ENCODE data around the gene BMP10. TPM values are rescaled to one million over a fixed set of nuclear protein-coding genes. Genes with fewer than 3 reads are reported as not detected.

BMP10 gene
- total RNA-seq, 1 donor from 2014 or later = not detected

DNA sequence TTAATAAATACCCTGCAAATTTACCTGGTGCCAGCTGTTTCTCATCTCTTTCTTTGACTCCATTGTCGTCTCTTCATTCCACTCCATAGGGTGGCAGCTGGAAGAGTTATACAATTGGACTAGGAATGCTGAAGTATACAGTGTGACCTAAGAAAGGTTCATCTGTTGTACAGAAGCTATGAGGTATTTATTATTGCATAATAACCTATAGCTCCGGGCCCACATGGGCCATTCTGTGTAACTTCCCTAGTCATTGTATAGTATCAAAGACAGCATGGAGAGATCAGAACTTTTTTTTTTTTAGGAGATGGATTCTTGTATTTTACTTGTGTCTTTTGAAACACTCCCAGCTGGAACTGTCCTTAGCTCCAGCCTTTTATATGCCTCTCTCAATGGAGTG lies 26.2 kb downstream of the BMP10 start:
- DNase-seq (ENCODE audit: low read depth) = no peak
- TF ChIP-seq, protein P1, sequence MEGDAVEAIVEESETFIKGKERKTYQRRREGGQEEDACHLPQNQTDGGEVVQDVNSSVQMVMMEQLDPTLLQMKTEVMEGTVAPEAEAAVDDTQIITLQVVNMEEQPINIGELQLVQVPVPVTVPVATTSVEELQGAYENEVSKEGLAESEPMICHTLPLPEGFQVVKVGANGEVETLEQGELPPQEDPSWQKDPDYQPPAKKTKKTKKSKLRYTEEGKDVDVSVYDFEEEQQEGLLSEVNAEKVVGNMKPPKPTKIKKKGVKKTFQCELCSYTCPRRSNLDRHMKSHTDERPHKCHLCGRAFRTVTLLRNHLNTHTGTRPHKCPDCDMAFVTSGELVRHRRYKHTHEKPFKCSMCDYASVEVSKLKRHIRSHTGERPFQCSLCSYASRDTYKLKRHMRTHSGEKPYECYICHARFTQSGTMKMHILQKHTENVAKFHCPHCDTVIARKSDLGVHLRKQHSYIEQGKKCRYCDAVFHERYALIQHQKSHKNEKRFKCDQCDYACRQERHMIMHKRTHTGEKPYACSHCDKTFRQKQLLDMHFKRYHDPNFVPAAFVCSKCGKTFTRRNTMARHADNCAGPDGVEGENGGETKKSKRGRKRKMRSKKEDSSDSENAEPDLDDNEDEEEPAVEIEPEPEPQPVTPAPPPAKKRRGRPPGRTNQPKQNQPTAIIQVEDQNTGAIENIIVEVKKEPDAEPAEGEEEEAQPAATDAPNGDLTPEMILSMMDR (conservative IDR thresholded peaks at IDR 0.05; ENCODE audit: low read depth, low read length) = no peak
- no peak overlapping the region for H3K4me3 ChIP-seq (ENCODE audit: low read depth, low read length)

DNA sequence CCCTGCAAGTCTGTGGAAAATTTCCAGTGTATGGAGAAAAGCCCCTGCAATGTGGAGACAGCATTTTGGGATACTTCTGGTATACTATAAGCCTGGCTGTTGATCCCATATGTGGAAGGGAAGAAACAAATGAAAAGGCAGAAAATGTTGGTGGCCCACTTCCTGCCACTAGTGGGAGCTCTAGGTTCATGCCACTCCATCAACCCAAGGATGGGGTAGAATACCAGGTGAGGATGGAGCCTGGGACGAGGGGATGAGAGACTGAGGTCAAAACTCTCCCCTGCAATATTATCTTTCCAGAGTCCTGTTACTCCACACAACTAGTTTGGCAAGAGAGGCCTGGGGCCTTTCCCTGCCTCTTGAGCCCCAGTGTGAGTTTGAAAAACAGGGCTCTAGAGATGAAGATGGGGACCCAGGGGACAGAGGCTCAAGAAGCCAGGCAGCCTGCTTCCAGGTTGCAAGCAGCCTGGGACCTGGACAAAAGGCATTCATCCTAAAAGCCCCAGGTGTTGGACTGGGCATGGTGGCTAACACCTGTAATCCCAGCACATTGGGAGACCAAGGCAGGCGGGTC lies 31.9 kb downstream of the BMP10 start:
- DNase-seq (ENCODE audit: low read depth) = no peak
- TF ChIP-seq, protein P1 (conservative IDR thresholded peaks at IDR 0.05; ENCODE audit: low read depth, low read length) = peak; percentile 71
- H3K4me3 ChIP-seq (ENCODE audit: low read depth, low read length) = no peak overlapping the region

DNA sequence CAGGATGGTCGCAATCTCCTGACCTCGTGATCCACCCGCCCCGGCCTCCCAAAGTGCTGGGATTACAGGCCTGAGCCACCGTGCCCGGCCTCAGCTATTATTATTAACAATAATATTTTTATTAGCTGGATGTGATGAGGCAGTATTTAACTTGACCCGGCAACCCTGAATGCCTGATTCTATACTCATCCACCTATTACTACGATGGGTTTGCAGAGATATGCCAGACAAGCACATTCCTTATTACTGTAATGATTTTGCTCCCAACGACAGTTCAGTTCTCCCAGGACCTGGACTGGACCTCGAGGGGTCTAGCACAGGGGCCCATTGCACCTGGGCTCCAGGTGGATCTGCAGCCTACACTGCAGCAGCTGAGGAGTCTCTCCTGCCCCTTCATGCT lies 32.6 kb downstream of the BMP10 start:
- DNase-seq (ENCODE audit: low read depth) = no peak
- no peak overlapping the region for H3K4me3 ChIP-seq (ENCODE audit: low read depth, low read length)
- TF ChIP-seq, protein P1 (conservative IDR thresholded peaks at IDR 0.05; ENCODE audit: low read depth, low read length) = no peak

DNA sequence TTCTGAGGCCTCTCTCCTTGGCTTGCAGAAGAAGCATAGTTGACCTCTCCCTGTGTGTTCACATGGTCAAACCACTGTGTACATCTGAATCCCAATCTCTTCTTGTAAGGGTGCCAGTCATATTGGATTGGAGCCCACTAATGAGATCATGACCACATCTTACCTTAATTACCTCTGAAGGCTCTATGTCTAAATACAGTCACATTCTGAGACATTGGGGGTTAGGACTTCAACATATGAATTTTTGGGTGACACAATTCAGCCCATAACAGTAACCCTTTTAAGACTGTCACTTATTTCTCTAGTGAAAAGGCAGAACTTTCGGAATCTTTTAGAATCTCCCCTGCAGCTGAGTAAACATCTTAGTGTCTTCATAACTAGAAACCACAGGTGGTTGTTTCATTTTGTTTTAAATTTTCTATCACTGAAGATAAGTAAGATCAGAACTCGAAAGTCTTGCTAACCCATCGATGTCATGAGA lies 33.3 kb downstream of the BMP10 start:
- H3K4me3 ChIP-seq (ENCODE audit: low read depth, low read length) = no peak overlapping the region
- TF ChIP-seq, protein P1 (conservative IDR thresholded peaks at IDR 0.05; ENCODE audit: low read depth, low read length) = no peak
- DNase-seq (ENCODE audit: low read depth) = no peak

DNA sequence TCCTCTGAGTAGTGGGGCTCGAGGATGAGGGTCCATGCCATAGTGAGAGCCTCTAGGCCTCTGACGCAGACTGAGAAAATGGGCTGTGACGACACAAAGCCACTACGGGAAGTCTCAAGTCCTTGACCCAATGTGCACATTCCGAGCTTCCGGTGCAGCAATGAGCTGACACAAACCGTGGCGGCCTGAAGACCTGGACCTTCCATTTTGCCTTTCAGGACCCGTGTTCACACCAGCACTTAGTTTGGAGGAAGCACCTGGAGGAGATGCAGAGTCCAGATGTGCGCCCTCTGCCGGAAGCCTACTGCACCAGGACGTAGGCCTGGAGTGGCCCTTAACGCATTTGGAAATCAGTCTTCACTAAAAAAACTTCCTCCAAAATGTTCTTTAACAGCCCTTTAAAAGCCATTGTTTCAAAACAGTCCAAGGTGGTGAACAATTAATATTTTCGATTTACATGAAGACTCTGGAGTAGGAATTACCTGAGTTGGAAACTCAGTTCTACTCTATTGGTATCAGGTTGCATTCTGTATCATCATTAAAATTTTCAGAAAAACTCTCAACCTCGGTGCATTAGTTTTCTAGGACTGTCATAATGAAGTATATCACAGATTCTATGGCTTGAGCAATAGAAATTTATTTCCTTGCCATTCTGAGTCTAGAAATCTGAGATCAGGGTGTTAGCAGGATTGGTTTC lies 33.9 kb downstream of the BMP10 start:
- no peak for DNase-seq (ENCODE audit: low read depth)
- TF ChIP-seq, protein P1 (conservative IDR thresholded peaks at IDR 0.05; ENCODE audit: low read depth, low read length) = peak; percentile 73
- no peak overlapping the region for H3K4me3 ChIP-seq (ENCODE audit: low read depth, low read length)

DNA sequence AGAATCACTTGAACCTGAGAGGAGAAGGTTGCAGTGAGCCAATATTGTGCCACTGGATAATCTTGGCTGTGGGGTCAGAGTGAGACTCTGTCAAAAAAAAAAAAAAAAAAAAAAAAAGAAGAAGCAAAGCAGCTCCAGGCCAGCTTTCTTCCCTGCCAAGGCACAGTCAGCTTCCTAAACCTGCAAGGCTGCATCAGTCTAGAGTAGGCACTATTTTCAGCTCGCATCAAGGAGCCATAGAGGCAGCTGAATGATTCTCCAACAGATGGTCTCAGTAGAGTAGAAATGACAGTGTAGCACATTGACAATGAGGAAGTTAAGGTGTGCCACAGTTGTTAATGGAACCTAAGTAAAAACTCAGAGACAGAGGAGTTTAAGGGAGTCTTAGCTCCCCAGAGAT lies 35.6 kb downstream of the BMP10 start:
- no peak overlapping the region for H3K4me3 ChIP-seq (ENCODE audit: low read depth, low read length)
- DNase-seq (ENCODE audit: low read depth) = no peak
- TF ChIP-seq, protein P1 (conservative IDR thresholded peaks at IDR 0.05; ENCODE audit: low read depth, low read length) = no peak

Measured in epithelial cell of proximal tubule (primary cell).